Neuronal stem cell (in vitro differentiated cells): ENCODE measurements around the gene CHMP1A.
A peak's percentile ranks its signal among the peaks of the same experiment; 100 is the strongest.

ENCODE experiments used
- DNase-seq: peaks from one replicate; pipeline ENCODE4 v3.0.0-alpha.2; 2013; ENCODE audit warnings: low spot score
- H2AFZ ChIP-seq: one replicate; pipeline ENCODE4 v1.6.1; 2013; ENCODE audit warnings: mild to moderate bottlenecking, low read length, inconsistent platforms
- H2AK5ac ChIP-seq: 2 replicates; pipeline ENCODE4 v1.6.1; 2013; ENCODE audit warnings: low read depth, mild to moderate bottlenecking, inconsistent platforms, low read length, moderate library complexity, mixed read lengths
- H2BK120ac ChIP-seq: 2 replicates; pipeline ENCODE4 v1.6.1; 2013; ENCODE audit warnings: low read depth, mild to moderate bottlenecking, inconsistent platforms, low read length, moderate library complexity, mixed read lengths
- H2BK12ac ChIP-seq: one replicate; pipeline ENCODE4 v1.6.1; 2013; ENCODE audit warnings: low read length, inconsistent platforms
- H2BK15ac ChIP-seq: 2 replicates; pipeline ENCODE4 v1.6.1; 2013; ENCODE audit warnings: mild to moderate bottlenecking, low read length, inconsistent platforms, mixed read lengths
- H2BK5ac ChIP-seq: one replicate; pipeline ENCODE4 v1.6.1; 2013; ENCODE audit warnings: inconsistent platforms, mild to moderate bottlenecking, low read length, moderate library complexity
- H3K14ac ChIP-seq: one replicate; pipeline ENCODE4 v1.6.1; 2013; ENCODE audit warnings: low read length, inconsistent platforms
- H3K18ac ChIP-seq: 2 replicates; pipeline ENCODE4 v1.6.1; 2013; ENCODE audit warnings: low read length, inconsistent platforms
- H3K23ac ChIP-seq: 2 replicates; pipeline ENCODE4 v1.6.1; 2013; ENCODE audit warnings: low read depth, mild to moderate bottlenecking, mixed read lengths, low read length, inconsistent platforms; ENCODE audit not compliant: poor library complexity
- H3K27ac ChIP-seq: replicated peaks from 3 replicates; pipeline ENCODE4 v1.5.1; 2013; ENCODE audit warnings: low read length, inconsistent platforms
- H3K27me3 ChIP-seq, 3 experiments: 2 replicates each; pipeline ENCODE4 v1.6.1; 2013; ENCODE audit warnings: low read length in 3 of 3, mild to moderate bottlenecking in 2 of 3, inconsistent platforms in 1 of 3, low read depth in 1 of 3, mixed read lengths in 1 of 3, moderate library complexity in 1 of 3; ENCODE audit not compliant: control insufficient read depth in 3 of 3, insufficient read depth in 3 of 3
- H3K36me3 ChIP-seq, 2 donors: replicated peaks in 1 of 2; 2 replicates each; pipeline ENCODE4 v1.6.1; 2013; ENCODE audit warnings: low read length in 2 of 2; ENCODE audit not compliant: control insufficient read depth in 2 of 2, insufficient read depth in 2 of 2
- H3K4ac ChIP-seq: 2 replicates; pipeline ENCODE4 v1.6.1; 2013; ENCODE audit warnings: inconsistent platforms, mild to moderate bottlenecking, low read length, moderate library complexity
- H3K4me1 ChIP-seq, 2 donors: 1 replicate in 1 of 2; 2 replicates in 1 of 2; pipeline ENCODE4 v1.6.1; 2013; ENCODE audit warnings: low read length in 2 of 2, low read depth in 1 of 2; ENCODE audit not compliant: control insufficient read depth in 2 of 2, insufficient read depth in 1 of 2
- H3K4me2 ChIP-seq: one replicate; pipeline ENCODE4 v1.6.1; 2013; ENCODE audit warnings: mild to moderate bottlenecking, low read length, inconsistent platforms; ENCODE audit not compliant: insufficient read depth, poor library complexity, severe bottlenecking
- H3K4me3 ChIP-seq, 2 donors: 2 replicates each; pipeline ENCODE4 v1.5.1; 2013; ENCODE audit warnings: low read length in 2 of 2, mild to moderate bottlenecking in 2 of 2, inconsistent platforms in 1 of 2, moderate library complexity in 1 of 2
- H3K79me1 ChIP-seq: one replicate; pipeline ENCODE4 v1.6.1; 2013; ENCODE audit warnings: low read depth, mild to moderate bottlenecking, inconsistent platforms, low read length, moderate library complexity
- H3K9ac ChIP-seq: one replicate; pipeline ENCODE4 v1.6.1; 2013; ENCODE audit warnings: mild to moderate bottlenecking, low read depth, low read length, inconsistent platforms; ENCODE audit not compliant: poor library complexity
- H3K9me3 ChIP-seq, 2 donors: replicated peaks in 1 of 2; 2 replicates each; pipeline versions ENCODE3 to v1.6.1; 2013; ENCODE audit warnings: low read length in 2 of 2, mild to moderate bottlenecking in 2 of 2, inconsistent platforms in 1 of 2, low read depth in 1 of 2, mixed read lengths in 1 of 2, moderate library complexity in 1 of 2; ENCODE audit not compliant: control insufficient read depth in 2 of 2, insufficient read depth in 1 of 2
- H4K8ac ChIP-seq: one replicate; pipeline ENCODE4 v1.6.1; 2013; ENCODE audit warnings: low read depth, mild to moderate bottlenecking, inconsistent platforms, low read length, moderate library complexity
- H4K91ac ChIP-seq: one replicate; pipeline ENCODE4 v1.6.1; 2013; ENCODE audit warnings: low read length, low read depth, mild to moderate bottlenecking, inconsistent platforms; ENCODE audit not compliant: poor library complexity
- WGBS, 2 donors: extraction: QIAGEN DNeasy Blood & Tissue Kit; methylation state at CpG; one replicate each; pipeline ENCODE4 v1.1.7; 2013; ENCODE audit warnings: missing lambda C conversion rate in 2 of 2, mixed read lengths in 1 of 2; ENCODE audit not compliant: insufficient read length in 2 of 2, insufficient replicate concordance in 1 of 2; ENCODE audit errors: extremely low coverage in 2 of 2; 5-methylcytosine and 5-hydroxymethylcytosine counted together

Gene CHMP1A

DNA sequence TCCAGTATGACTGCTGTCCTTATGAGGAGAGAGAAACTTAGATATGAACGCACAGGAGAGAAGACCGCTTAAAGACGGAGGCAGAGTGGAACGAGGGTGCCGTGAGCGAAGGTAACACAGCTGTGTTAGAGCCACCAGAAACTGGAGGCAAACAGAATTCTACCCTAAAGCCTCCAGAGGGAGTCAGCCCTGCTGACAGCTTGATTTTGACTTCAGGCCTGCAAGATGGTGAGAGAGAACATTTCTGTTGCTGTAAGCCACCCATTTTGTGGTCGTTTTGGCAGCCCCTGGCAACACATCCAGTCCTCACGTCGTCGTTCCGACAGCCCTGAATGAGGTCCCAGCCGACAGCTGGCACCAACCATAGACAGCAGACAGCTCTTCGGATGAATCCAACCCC is 46.8 kb upstream of the CHMP1A start:
- Histone ChIP-seq H3K27me3 (peaks cover 0 to 2% (median 0%) of the 10 kb centered on the region in 3 experiments), H2AK5ac (no peak overlapping the region), H3K18ac (no peak overlapping the region), H4K8ac (no peak overlapping the region), H3K79me1 (peaks cover 7% of the 10 kb centered on the region), H2BK12ac (no peak overlapping the region), H2AFZ (no peak overlapping the region), H2BK15ac (no peak overlapping the region), H4K91ac (no peak overlapping the region), H3K4me1 (peaks cover 13 to 17% of the 10 kb centered on the region in 2 donors), H3K9ac (no peak overlapping the region), H3K4ac (no peak overlapping the region), H3K4me3 (no peak overlapping the region), H3K4me2 (no peak overlapping the region), H2BK5ac (no peak overlapping the region), H3K27ac (no peak overlapping the region), H3K36me3 (peaks cover 0 to 6% of the 10 kb centered on the region in 2 donors), H3K9me3 (no peaks in the 10 kb centered on the region), H3K14ac (no peak overlapping the region), H2BK120ac (no peak overlapping the region), H3K23ac (no peak overlapping the region)
- no peak for DNase-seq
- no CpG with 5 or more reads among the region's 13 CpGs for WGBS, 2 donors

DNA sequence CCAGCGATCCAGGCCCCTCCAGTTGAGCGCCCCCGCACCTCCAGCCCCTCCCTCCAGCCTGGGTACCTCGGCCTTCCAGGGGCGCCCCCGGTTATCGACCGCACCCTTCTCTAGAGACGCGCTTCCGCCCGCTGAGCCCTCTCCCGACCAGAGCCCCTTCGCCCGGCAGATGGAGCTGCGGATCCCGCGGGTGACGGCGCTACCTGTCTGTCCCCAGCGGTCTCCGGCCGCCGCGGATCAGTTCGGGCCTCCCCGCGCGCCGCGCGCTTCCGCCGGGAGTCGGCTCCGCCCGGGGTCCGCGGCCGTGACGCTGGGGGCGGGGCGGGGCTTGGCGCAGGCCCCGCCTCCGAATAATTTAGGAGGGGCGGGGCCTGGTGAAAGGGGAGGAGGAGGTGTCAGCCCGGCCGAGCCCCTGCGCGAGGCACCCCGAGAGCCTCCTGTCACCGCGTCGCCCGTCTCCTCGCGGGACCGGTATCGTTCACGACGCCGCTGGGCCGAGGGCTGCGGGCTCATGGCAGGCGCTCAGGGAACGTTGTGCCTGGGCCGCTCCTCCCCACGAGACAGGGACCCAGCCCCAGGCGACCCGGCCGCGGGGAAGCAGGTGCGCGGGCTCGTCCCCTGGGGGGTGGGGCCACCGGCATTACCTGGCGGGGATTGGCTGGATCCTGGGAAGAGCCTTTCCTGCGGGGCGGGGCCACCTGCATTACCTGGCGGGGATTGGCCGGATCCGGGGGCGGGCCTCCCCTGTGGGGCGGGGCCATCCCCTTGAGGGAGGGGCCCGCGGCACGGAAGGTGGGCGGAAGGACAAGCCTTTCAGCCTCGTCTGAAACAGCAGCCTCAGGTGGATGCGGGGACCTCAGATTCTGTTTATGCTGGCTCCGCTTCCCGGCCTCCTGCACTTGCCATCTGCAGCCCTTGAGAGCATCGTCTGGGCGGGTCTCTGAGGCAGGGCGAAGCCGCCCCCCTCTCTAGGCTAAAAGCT is 44.2 kb upstream of the CHMP1A start, which contains the start of gene SPATA2L:
Gene SPATA2L (minus strand): TSS at position 281 of the 982 bp plus-strand sequence. CDS start 473 bp downstream, outside the sequence.
- H3K27me3 ChIP-seq, result peaks cover 0 to 2% (median 0%) of the 10 kb centered on the region in 3 experiments
- peak within 1 kb of the TSS; percentile 90 for H3K23ac ChIP-seq
- WGBS, 2 donors, result no CpG with 5 or more reads among the region's 97 CpGs
- H3K14ac ChIP-seq, result peak within 1 kb of the TSS; percentile 97
- no peak within 1 kb of the TSS for H2BK120ac ChIP-seq
- H4K91ac ChIP-seq, result peak within 1 kb of the TSS; percentile 82
- no peak within 1 kb of the TSS for H3K4ac ChIP-seq
- peak within 1 kb of the TSS; percentile 88 to 95 for H3K4me3 ChIP-seq
- H3K4me1 ChIP-seq, result peaks cover 12 to 17% of the 10 kb centered on the region in 2 donors
- H3K9ac ChIP-seq, result peak within 1 kb of the TSS; percentile 91
- H2AFZ ChIP-seq, result peak within 1 kb of the TSS; percentile 98
- peak within 1 kb of the TSS; percentile 2 for H2AK5ac ChIP-seq
- H3K9me3 ChIP-seq, result no peaks in the 10 kb centered on the region
- peak within 1 kb of the TSS; percentile 86 for H3K18ac ChIP-seq
- peak within 1 kb of the TSS; percentile 83 for H2BK15ac ChIP-seq
- H4K8ac ChIP-seq, result no peak within 1 kb of the TSS
- no peak within 1 kb of the TSS for H3K27ac ChIP-seq
- peaks cover 3 to 26% of the 10 kb centered on the region in 2 donors for H3K36me3 ChIP-seq
- peak within 1 kb of the TSS; percentile 84 for H3K4me2 ChIP-seq
- H2BK12ac ChIP-seq, result no peak within 1 kb of the TSS
- H2BK5ac ChIP-seq, result peak within 1 kb of the TSS; percentile 88
- peak; percentile 96 for DNase-seq
- peaks cover 7% of the 10 kb centered on the region for H3K79me1 ChIP-seq

DNA sequence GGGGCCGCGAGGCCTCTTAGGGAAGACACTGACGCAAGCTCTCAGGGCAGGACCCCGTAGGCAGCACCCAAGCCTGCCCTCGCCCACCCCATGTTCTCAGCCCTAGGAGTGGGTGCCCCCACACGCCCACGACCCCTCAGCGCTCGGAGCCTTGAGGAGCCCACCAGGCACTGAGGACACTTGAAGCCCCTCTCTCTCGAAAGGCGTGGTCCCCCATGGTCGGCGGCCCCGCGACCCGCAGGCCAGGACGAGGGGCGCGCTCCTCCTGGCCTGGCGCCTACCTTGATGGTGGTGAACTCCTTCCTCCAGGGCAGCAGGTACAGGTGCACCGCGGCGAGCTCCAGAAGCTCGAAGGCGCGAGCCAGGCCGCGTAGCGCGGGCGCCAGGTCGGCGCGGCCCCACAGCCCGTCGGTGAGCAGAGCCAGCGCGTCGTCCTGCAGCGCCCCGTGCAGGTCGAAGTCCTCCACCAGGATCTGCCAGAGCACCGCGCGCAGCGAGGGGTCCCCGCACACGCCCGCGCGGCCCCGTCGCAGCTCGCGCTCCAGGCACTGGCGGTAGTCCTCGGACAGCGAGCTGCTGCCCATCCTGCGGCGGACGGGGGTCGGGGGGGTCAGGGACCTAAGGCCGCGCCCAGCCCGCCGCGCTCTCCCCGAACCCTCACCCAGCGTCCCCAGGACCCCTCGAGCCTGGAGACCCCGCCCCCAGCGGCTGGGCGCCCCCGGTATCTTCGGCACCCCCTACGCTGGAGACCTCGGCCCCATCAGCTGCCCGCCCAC is 43.3 kb upstream of the CHMP1A start:
- DNase-seq, result no peak
- Histone ChIP-seq H3K79me1 (peaks cover 7% of the 10 kb centered on the region), H4K91ac (peak overlapping the region; percentile 82), H3K14ac (peak overlapping the region; percentile 97), H2BK15ac (peak overlapping the region; percentile 34), H4K8ac (no peak overlapping the region), H3K27me3 (peaks cover 0 to 2% (median 0%) of the 10 kb centered on the region in 3 experiments), H3K27ac (no peak overlapping the region), H3K4me1 (peaks cover 11 to 15% of the 10 kb centered on the region in 2 donors), H3K4me3 (peak overlapping the region; percentile 88 to 95), H2BK120ac (no peak overlapping the region), H2AK5ac (peak overlapping the region; percentile 2), H3K18ac (peak overlapping the region; percentile 86), H2AFZ (peak overlapping the region; percentile 98), H3K36me3 (peaks cover 5 to 33% of the 10 kb centered on the region in 2 donors), H3K23ac (peak overlapping the region; percentile 90), H3K9me3 (no peaks in the 10 kb centered on the region), H3K4ac (no peak overlapping the region), H2BK12ac (no peak overlapping the region), H3K9ac (peak overlapping the region; percentile 91), H3K4me2 (peak overlapping the region; percentile 79), H2BK5ac (no peak overlapping the region)
- WGBS, 2 donors, result no CpG with 5 or more reads among the region's 78 CpGs
